CD4-positive, alpha-beta T cell treated with Interleukin-2 at 100 ng/mL for 4 hours (primary cell): ENCODE results near the gene ALDH3A2.
A peak's percentile ranks its signal among the peaks of the same experiment; 100 is the strongest.

ENCODE experiments used
- DNase-seq: peaks from one replicate; pipeline ENCODE4 v3.0.0-alpha.2; 2020; ENCODE audit warnings: low spot score

The ALDH3A2 gene

GRCh38 chr17:19648475-19649273 lies at the start of gene ALDH3A2:
ALDH3A2 (plus strand) TSS chr17:19648751; CDS start chr17:19648972, 221 bp downstream.
- peak; percentile 93 for DNase-seq

GRCh38 chr17:19610311-19610710 lies 38.2 kb upstream of the ALDH3A2 start:
- no peak for DNase-seq

- DNase-seq, result no peak
These were observed 37.7 kb upstream of the ALDH3A2 start for GRCh38 chr17:19610879-19611278.

GRCh38 chr17:19613979-19614378 lies 34.6 kb upstream of the ALDH3A2 start:
- DNase-seq, result no peak

- no peak for DNase-seq
These were observed 33.7 kb upstream of the ALDH3A2 start for GRCh38 chr17:19614900-19615299.

- DNase-seq, result no peak
These were observed 30.5 kb upstream of the ALDH3A2 start for GRCh38 chr17:19618015-19618414.

GRCh38 chr17:19619705-19620325 lies 28.7 kb upstream of the ALDH3A2 start:
- no peak for DNase-seq

- no peak for DNase-seq
These were observed 26.9 kb upstream of the ALDH3A2 start for GRCh38 chr17:19621697-19622096.

- DNase-seq, result no peak
These were observed 22.5 kb upstream of the ALDH3A2 start for GRCh38 chr17:19626079-19626478.

- no peak for DNase-seq
These were observed 19.1 kb upstream of the ALDH3A2 start for GRCh38 chr17:19629449-19629848.

- no peak for DNase-seq
These were observed 18.5 kb upstream of the ALDH3A2 start for GRCh38 chr17:19630035-19630434.

GRCh38 chr17:19630661-19631060 lies 17.9 kb upstream of the ALDH3A2 start:
- no peak for DNase-seq

- DNase-seq, result no peak
These were observed 16.6 kb upstream of the ALDH3A2 start for GRCh38 chr17:19631905-19632304.

- DNase-seq, result no peak
These were observed 6.7 kb upstream of the ALDH3A2 start for GRCh38 chr17:19641687-19642372.

- no peak for DNase-seq
These were observed 6.1 kb upstream of the ALDH3A2 start for GRCh38 chr17:19642373-19642893.

- DNase-seq, result no peak
These were observed 3.9 kb upstream of the ALDH3A2 start for GRCh38 chr17:19644493-19645210.

- peak; percentile 65 for DNase-seq
These were observed 2.8 kb upstream of the ALDH3A2 start for GRCh38 chr17:19645734-19646201.

- no peak for DNase-seq
These were observed 1.5 kb upstream of the ALDH3A2 start for GRCh38 chr17:19646788-19647696.

GRCh38 chr17:19647697-19648474 lies 665 bp upstream of the ALDH3A2 start:
- peak; percentile 27 for DNase-seq

GRCh38 chr17:19649274-19649541 lies 657 bp downstream of the ALDH3A2 start:
- DNase-seq, result no peak
